CD4-positive, alpha-beta memory T cell (primary cell): ENCODE results near the gene PCSK4. TPM values are rescaled to one million over a fixed set of nuclear protein-coding genes. Genes with fewer than 3 reads are reported as not detected.

Experiments used
- CTCF ChIA-PET: fragments of 350-600 bp; sonication (Branson Sonifier 250); formaldehyde crosslinking; loops from one replicate; lab custom pipeline; 2021; ENCODE audit warnings: inconsistent platforms; ENCODE audit not compliant: partially characterized antibody; lab: Charles Lee
- POLR2A ChIA-PET: fragments of 350-600 bp; sonication (Branson Sonifier 250); formaldehyde crosslinking; loops from one replicate; lab custom pipeline; 2021; ENCODE audit not compliant: partially characterized antibody; lab: Charles Lee
- DNase-seq, 5 donors: peaks; one replicate each; pipeline versions ENCODE4 v3.0.0 to v3.0.0-alpha.2; 2020 to 2022; ENCODE audit warnings: mixed read lengths in 1 of 5
- H3K27ac ChIP-seq: one replicate; pipeline ENCODE4 v1.7.0; 2013; ENCODE audit warnings: low read depth, low read length
- H3K27me3 ChIP-seq: 2 replicates; pipeline ENCODE4 v1.7.0; 2013; ENCODE audit warnings: mild to moderate bottlenecking, low read length, moderate library complexity; ENCODE audit not compliant: insufficient read depth
- H3K36me3 ChIP-seq: 2 replicates; pipeline ENCODE4 v1.7.0; 2013; ENCODE audit warnings: mild to moderate bottlenecking, low read length, moderate library complexity; ENCODE audit not compliant: insufficient read depth
- H3K4me1 ChIP-seq: 2 replicates; pipeline ENCODE4 v1.7.0; 2013; ENCODE audit warnings: mild to moderate bottlenecking, low read length, moderate library complexity; ENCODE audit not compliant: insufficient read depth
- H3K4me3 ChIP-seq, 2 donors: one replicate each; pipeline ENCODE4 v1.7.0; 2013; ENCODE audit warnings: low read length in 2 of 2, mild to moderate bottlenecking in 1 of 2
- H3K9me3 ChIP-seq, 2 donors: one replicate each; pipeline ENCODE4 v1.7.0; 2013; ENCODE audit warnings: low read length in 2 of 2, control low read depth in 1 of 2; ENCODE audit not compliant: control insufficient read depth in 1 of 2
- H3K27ac Mint-ChIP-seq, 7 donors: one replicate each; pipeline ENCODE4 v1.8.0; 2020 to 2021; ENCODE audit warnings: mixed read lengths in 7 of 7, mild to moderate bottlenecking in 6 of 7, inconsistent platforms in 3 of 7, moderate library complexity in 3 of 7
- H3K27me3 Mint-ChIP-seq, 2 donors: one replicate each; pipeline ENCODE4 v1.8.0; 2020 to 2021; ENCODE audit warnings: mixed read lengths in 2 of 2
- H3K36me3 Mint-ChIP-seq, 2 donors: one replicate each; pipeline ENCODE4 v1.8.0; 2020 to 2021; ENCODE audit warnings: mixed read lengths in 2 of 2, inconsistent platforms in 1 of 2, mild to moderate bottlenecking in 1 of 2
- H3K4me1 Mint-ChIP-seq, 4 donors: one replicate each; pipeline ENCODE4 v1.8.0; 2020 to 2021; ENCODE audit warnings: mixed read lengths in 4 of 4, mild to moderate bottlenecking in 1 of 4
- H3K4me3 Mint-ChIP-seq, 8 donors: one replicate each; pipeline ENCODE4 v1.8.0; 2020 to 2021; ENCODE audit warnings: mixed read lengths in 8 of 8, mild to moderate bottlenecking in 7 of 8, moderate library complexity in 6 of 8, inconsistent platforms in 3 of 8
- H3K9me3 Mint-ChIP-seq, 8 donors: one replicate each; pipeline ENCODE4 v1.8.0; 2020 to 2021; ENCODE audit warnings: mixed read lengths in 8 of 8, mild to moderate bottlenecking in 5 of 8, inconsistent platforms in 3 of 8, moderate library complexity in 1 of 8
- intact Hi-C: fragments of 100-400 bp; cut with micrococcal nuclease; formaldehyde crosslinking; loops from one replicate; pipeline ENCODE4 v1.15.1; 2023
- polyA plus RNA-seq, 2 donors: library from polyadenylated mRNA; unstranded; fragments of 300-500 nt; fragmentation: Illumina TruSeq; gene quantifications; one replicate each; pipeline ENCODE4 v1.2.3, GENCODE V29; 2021
- total RNA-seq, 2 experiments: library from RNA; stranded (reverse); gene quantifications; one replicate each; pipeline ENCODE4 v1.2.3, GENCODE V29; 2021

Gene PCSK4
- total and polyA plus RNA-seq, 4 experiments from 2014 or later: 3.1 to 3.7 TPM; not detected in 2

GRCh38 chr19:1435378-1435989 lies 54.7 kb downstream of the PCSK4 start:
- peaks cover 43% of the 10 kb centered on the region for H3K36me3 ChIP-seq
- CTCF ChIA-PET: interaction anchor here (1.5 kb wide), 1 partner anchor 10 kb away, joined by 6 read pairs; no protein-coding TSS in a partner anchor

GRCh38 chr19:1434577-1435060 lies 55.5 kb downstream of the PCSK4 start:
- H3K4me3 ChIP-seq: no peak overlapping the region
- CTCF ChIA-PET: no interaction called here
- H3K9me3 ChIP-seq: no peaks in the 10 kb centered on the region
- H3K27me3 ChIP-seq: no peaks in the 10 kb centered on the region
- intact Hi-C loops: no loop called here
- Mint-ChIP-seq H3K4me3 (no peak overlapping the region), H3K36me3 (peaks cover 9 to 29% of the 10 kb centered on the region in 2 donors), H3K27me3 (no peaks in the 10 kb centered on the region), H3K4me1 (peaks cover 0 to 13% (median 7%) of the 10 kb centered on the region in 4 donors), H3K9me3 (peaks cover 0 to 3% (median 0%) of the 10 kb centered on the region in 8 donors), H3K27ac (no peak overlapping the region)
- POLR2A ChIA-PET: interaction anchor here (1.7 kb wide), 1 partner anchor 26 kb away, joined by 5 read pairs; no protein-coding TSS in a partner anchor
- no peak overlapping the region for H3K27ac ChIP-seq
- H3K4me1 ChIP-seq: peaks cover 14% of the 10 kb centered on the region
- no peak for DNase-seq
- peaks cover 37% of the 10 kb centered on the region for H3K36me3 ChIP-seq

More at GRCh38 chr19:1435378-1435989, 54.7 kb downstream of the PCSK4 start:
- H3K27ac Mint-ChIP-seq: peak overlapping the region in 1 of 7 donors; percentile 30
- H3K4me1 Mint-ChIP-seq: peaks cover 0 to 21% (median 13%) of the 10 kb centered on the region in 4 donors
- no peak for DNase-seq
- Histone ChIP-seq H3K9me3 (no peaks in the 10 kb centered on the region), H3K4me3 (no peak overlapping the region), H3K27ac (no peak overlapping the region), H3K4me1 (peaks cover 23% of the 10 kb centered on the region), H3K27me3 (no peaks in the 10 kb centered on the region)
- peaks cover 0 to 3% (median 0%) of the 10 kb centered on the region in 8 donors for H3K9me3 Mint-ChIP-seq
- H3K27me3 Mint-ChIP-seq: no peaks in the 10 kb centered on the region
- intact Hi-C loops: no loop called here
- POLR2A ChIA-PET: no interaction called here
- peaks cover 14 to 35% of the 10 kb centered on the region in 2 donors for H3K36me3 Mint-ChIP-seq
- peak overlapping the region in 1 of 8 donors; percentile 20 for H3K4me3 Mint-ChIP-seq

- DNase-seq: no peak
- Histone ChIP-seq H3K9me3 (no peaks in the 10 kb centered on the region), H3K4me1 (peaks cover 8% of the 10 kb centered on the region), H3K4me3 (no peak overlapping the region), H3K27me3 (no peaks in the 10 kb centered on the region), H3K27ac (no peak overlapping the region), H3K36me3 (peaks cover 39% of the 10 kb centered on the region)
- Mint-ChIP-seq H3K9me3 (peaks cover 0 to 3% (median 0%) of the 10 kb centered on the region in 8 donors), H3K27ac (no peak overlapping the region), H3K27me3 (no peaks in the 10 kb centered on the region), H3K4me1 (peaks cover 0 to 10% (median 4%) of the 10 kb centered on the region in 4 donors), H3K36me3 (peaks cover 8 to 26% of the 10 kb centered on the region in 2 donors), H3K4me3 (no peak overlapping the region)
- POLR2A ChIA-PET: interaction anchor here (1.7 kb wide), 1 partner anchor 25 kb away, joined by 5 read pairs; no protein-coding TSS in a partner anchor
- CTCF ChIA-PET: no interaction called here
- intact Hi-C loops: no loop called here
Observed at GRCh38 chr19:1434040-1434366, 56.1 kb downstream of the PCSK4 start.

GRCh38 chr19:1433119-1434039 lies 56.8 kb downstream of the PCSK4 start:
- intact Hi-C loops: no loop called here
- no peak for DNase-seq
- Histone ChIP-seq H3K27ac (no peak overlapping the region), H3K4me1 (peaks cover 7% of the 10 kb centered on the region), H3K36me3 (peaks cover 40% of the 10 kb centered on the region), H3K9me3 (no peaks in the 10 kb centered on the region), H3K4me3 (no peak overlapping the region), H3K27me3 (no peaks in the 10 kb centered on the region)
- Mint-ChIP-seq H3K27me3 (no peaks in the 10 kb centered on the region), H3K27ac (no peak overlapping the region), H3K36me3 (peaks cover 8 to 25% of the 10 kb centered on the region in 2 donors), H3K4me1 (peaks cover 0 to 8% (median 3%) of the 10 kb centered on the region in 4 donors), H3K4me3 (no peak overlapping the region), H3K9me3 (peaks cover 0 to 3% (median 0%) of the 10 kb centered on the region in 8 donors)
- ChIA-PET CTCF (no interaction called here), POLR2A (interaction anchor here (1.7 kb wide), 1 partner anchor 24 kb away, joined by 5 read pairs; no protein-coding TSS in a partner anchor)

GRCh38 chr19:1432507-1432887 lies 57.7 kb downstream of the PCSK4 start:
- Histone ChIP-seq H3K27me3 (no peaks in the 10 kb centered on the region), H3K27ac (no peak overlapping the region), H3K4me3 (no peak overlapping the region), H3K9me3 (no peaks in the 10 kb centered on the region), H3K36me3 (peaks cover 46% of the 10 kb centered on the region), H3K4me1 (peaks cover 1% of the 10 kb centered on the region)
- DNase-seq: no peak
- ChIA-PET POLR2A (no interaction called here), CTCF (no interaction called here)
- no peaks in the 10 kb centered on the region for H3K9me3 Mint-ChIP-seq
- H3K4me1 Mint-ChIP-seq: no peaks in the 10 kb centered on the region
- H3K27ac Mint-ChIP-seq: no peak overlapping the region
- peaks cover 5 to 24% of the 10 kb centered on the region in 2 donors for H3K36me3 Mint-ChIP-seq
- intact Hi-C loops: no loop called here
- H3K4me3 Mint-ChIP-seq: no peak overlapping the region
- no peaks in the 10 kb centered on the region for H3K27me3 Mint-ChIP-seq

- H3K4me3 Mint-ChIP-seq: peak overlapping the region in 1 of 8 donors; percentile 20
- Histone ChIP-seq H3K9me3 (no peaks in the 10 kb centered on the region), H3K36me3 (peaks cover 47% of the 10 kb centered on the region), H3K4me3 (no peak overlapping the region), H3K27me3 (no peaks in the 10 kb centered on the region), H3K27ac (no peak overlapping the region), H3K4me1 (no peaks in the 10 kb centered on the region)
- no peaks in the 10 kb centered on the region for H3K4me1 Mint-ChIP-seq
- H3K9me3 Mint-ChIP-seq: no peaks in the 10 kb centered on the region
- peak overlapping the region in 1 of 7 donors; percentile 2 for H3K27ac Mint-ChIP-seq
- H3K36me3 Mint-ChIP-seq: peaks cover 5 to 25% of the 10 kb centered on the region in 2 donors
- ChIA-PET CTCF (no interaction called here), POLR2A (no interaction called here)
- no peak for DNase-seq
- intact Hi-C loops: no loop called here
- no peaks in the 10 kb centered on the region for H3K27me3 Mint-ChIP-seq
Observed at GRCh38 chr19:1431759-1432506, 58.2 kb downstream of the PCSK4 start.
